ENCODE measurements around the gene MIF4GD.

GRCh38 chr17:75288770-75289114 is 17.7 kb upstream of the MIF4GD start:
- no peak for TF ChIP-seq POLR2AphosphoS5 (IDR thresholded peaks at IDR 0.05)
- no peak for TF ChIP-seq CTCF (IDR thresholded peaks at IDR 0.05)
- TF ChIP-seq POLR2A (IDR thresholded peaks at IDR 0.05), result no peak
- no peak for TF ChIP-seq EP300 (IDR thresholded peaks at IDR 0.05)
